T-cell (primary cell): Measurements from ENCODE around the gene DNAJC22. TPM values are rescaled to one million over a fixed set of nuclear protein-coding genes. Genes with fewer than 3 reads are reported as not detected.
A peak's percentile ranks its signal among the peaks of the same experiment; 100 is the strongest.

Source experiments
- ATAC-seq, 4 experiments: fragments of 200-7000 bp in 3 of 4; fragments of 150-1000 bp in 1 of 4; cut with Tn5 transposase; replicated peaks in 1 of 4; 1 replicate in 3 of 4; 2 replicates in 1 of 4; pipeline ENCODE4 v1.10.0; 2021; ENCODE audit warnings: moderate library complexity in 3 of 4, mild to moderate bottlenecking in 2 of 4, moderate number of reproducible peaks in 1 of 4
- CTCF ChIA-PET, 2 donors: fragments of 300-600 bp; sonication (Branson Sonifier 250); formaldehyde crosslinking; loops; one replicate each; lab custom pipeline; 2022; ENCODE audit warnings: antibody characterized with exemption in 2 of 2; lab: Charles Lee
- POLR2A ChIA-PET, 2 donors: fragments of 300-600 bp; sonication (Branson Sonifier 250); formaldehyde crosslinking; loops; one replicate each; lab custom pipeline; 2022; ENCODE audit warnings: antibody characterized with exemption in 2 of 2; lab: Charles Lee
- DNase-seq, 35 experiments: peaks; one replicate each; pipeline versions ENCODE4 v3.0.0 to v3.0.0-alpha.2; 2013 to 2023
- H3K27ac ChIP-seq: one replicate; pipeline ENCODE4 v1.5.1; 2013; ENCODE audit warnings: low read length
- H3K27me3 ChIP-seq, 2 experiments: replicated peaks in 1 of 2; 1 replicate in 1 of 2; 2 replicates in 1 of 2; pipeline versions ENCODE4 v1.6.1 to v1.7.0; 2013; ENCODE audit warnings: low read length in 1 of 2, mixed read lengths in 1 of 2; ENCODE audit not compliant: control insufficient read depth in 2 of 2, insufficient read depth in 2 of 2; ENCODE audit errors: extremely low read depth in 1 of 2
- H3K36me3 ChIP-seq, 2 donors: 1 replicate in 1 of 2; 2 replicates in 1 of 2; pipeline versions ENCODE4 v1.6.1 to v1.7.0; 2013; ENCODE audit warnings: low read length in 1 of 2; ENCODE audit not compliant: control insufficient read depth in 2 of 2, insufficient read depth in 1 of 2; ENCODE audit errors: extremely low read depth in 1 of 2
- H3K4me1 ChIP-seq, 2 experiments: 1 replicate in 1 of 2; 2 replicates in 1 of 2; pipeline versions ENCODE4 v1.6.1 to v1.7.0; 2013; ENCODE audit warnings: low read length in 2 of 2, mixed read lengths in 1 of 2; ENCODE audit not compliant: insufficient read depth in 2 of 2, control insufficient read depth in 1 of 2; ENCODE audit errors: extremely low read depth in 1 of 2
- H3K4me3 ChIP-seq, 2 donors: 1 replicate in 1 of 2; 2 replicates in 1 of 2; pipeline versions ENCODE4 v1.5.1 to v1.7.0; 2013; ENCODE audit warnings: mild to moderate bottlenecking in 2 of 2, low read length in 1 of 2, moderate library complexity in 1 of 2; ENCODE audit not compliant: control insufficient read depth in 1 of 2; ENCODE audit errors: extremely low read depth in 1 of 2
- H3K9me3 ChIP-seq: 2 replicates; pipeline ENCODE4 v1.7.0; 2013
- H3K27ac Mint-ChIP-seq, 2 donors: one replicate each; pipeline ENCODE4 v1.8.0; 2020 to 2021; ENCODE audit warnings: mild to moderate bottlenecking in 2 of 2, mixed read lengths in 2 of 2
- H3K27me3 Mint-ChIP-seq, 2 donors: one replicate each; pipeline ENCODE4 v1.8.0; 2021 to 2022; ENCODE audit warnings: mixed read lengths in 2 of 2
- H3K36me3 Mint-ChIP-seq: one replicate; pipeline ENCODE4 v1.8.0; 2021; ENCODE audit warnings: mixed read lengths
- H3K4me1 Mint-ChIP-seq, 3 donors: one replicate each; pipeline ENCODE4 v1.8.0; 2020 to 2022; ENCODE audit warnings: mixed read lengths in 3 of 3, mild to moderate bottlenecking in 1 of 3
- H3K4me3 Mint-ChIP-seq, 3 donors: one replicate each; pipeline ENCODE4 v1.8.0; 2020 to 2022; ENCODE audit warnings: mild to moderate bottlenecking in 3 of 3, mixed read lengths in 3 of 3, moderate library complexity in 3 of 3
- H3K9me3 Mint-ChIP-seq, 3 donors: one replicate each; pipeline ENCODE4 v1.8.0; 2020 to 2022; ENCODE audit warnings: mixed read lengths in 3 of 3
- WGBS: methylation state at CpG from one replicate; pipeline ENCODE4 v1.1.5; 2013; ENCODE audit warnings: missing lambda C conversion rate; ENCODE audit not compliant: insufficient coverage; 5-methylcytosine and 5-hydroxymethylcytosine counted together
- total RNA-seq, 35 experiments: library from RNA in 6 of 35; stranded (reverse) in 6 of 35; fragments of 120-200 nt in 1 of 35; gene quantifications; one replicate each; pipeline versions ENCODE4 v1.2.1 to v1.2.4 and lab custom pipeline; 2013 to 2026

DNAJC22 gene
- total RNA-seq, 5 donors from 2014 or later (not counting 1 experiment from before 2014, with no cell fraction given) = 0.07 TPM; not detected in 4

GRCh38 chr12:49341777-49342065 lies 5.0 kb upstream of the DNAJC22 start:
- H3K9me3 ChIP-seq = no peaks in the 10 kb centered on the region
- DNase-seq (no peak), ATAC-seq (no peak)
- no peak overlapping the region for H3K27ac Mint-ChIP-seq
- peaks cover 24 to 62% of the 10 kb centered on the region in 2 experiments for H3K4me1 ChIP-seq
- H3K4me3 ChIP-seq = peak overlapping the region in 1 of 2 donors; percentile 48
- H3K9me3 Mint-ChIP-seq = no peaks in the 10 kb centered on the region
- peaks cover 25 to 91% of the 10 kb centered on the region in 2 experiments for H3K27me3 ChIP-seq
- H3K27ac ChIP-seq = no peak overlapping the region
- ChIA-PET CTCF (interaction anchor here (0.5 to 3.5 kb wide), 10 partner anchors 9 to 195 kb away, joined by 3 to 14 read pairs (median 4); partner anchors contain the start of genes SPATS2 (in 1 of the 2) and TROAP (in 1 of the 2)), POLR2A (interaction anchor here in 1 of 2 donors (0.5 kb wide), 1 partner anchor 1340 kb away, joined by 8 read pairs; no protein-coding TSS in a partner anchor)
- WGBS = 29% methylated on average over 21 of the region's 21 CpGs
- peaks cover 44 to 65% of the 10 kb centered on the region in 2 donors for H3K27me3 Mint-ChIP-seq
- H3K4me1 Mint-ChIP-seq = peaks cover 44 to 55% (median 45%) of the 10 kb centered on the region in 3 donors
- H3K36me3 Mint-ChIP-seq = no peaks in the 10 kb centered on the region
- H3K4me3 Mint-ChIP-seq = peak overlapping the region; percentile 17 to 73 (median 39)
- no peaks in the 10 kb centered on the region for H3K36me3 ChIP-seq

DNA sequence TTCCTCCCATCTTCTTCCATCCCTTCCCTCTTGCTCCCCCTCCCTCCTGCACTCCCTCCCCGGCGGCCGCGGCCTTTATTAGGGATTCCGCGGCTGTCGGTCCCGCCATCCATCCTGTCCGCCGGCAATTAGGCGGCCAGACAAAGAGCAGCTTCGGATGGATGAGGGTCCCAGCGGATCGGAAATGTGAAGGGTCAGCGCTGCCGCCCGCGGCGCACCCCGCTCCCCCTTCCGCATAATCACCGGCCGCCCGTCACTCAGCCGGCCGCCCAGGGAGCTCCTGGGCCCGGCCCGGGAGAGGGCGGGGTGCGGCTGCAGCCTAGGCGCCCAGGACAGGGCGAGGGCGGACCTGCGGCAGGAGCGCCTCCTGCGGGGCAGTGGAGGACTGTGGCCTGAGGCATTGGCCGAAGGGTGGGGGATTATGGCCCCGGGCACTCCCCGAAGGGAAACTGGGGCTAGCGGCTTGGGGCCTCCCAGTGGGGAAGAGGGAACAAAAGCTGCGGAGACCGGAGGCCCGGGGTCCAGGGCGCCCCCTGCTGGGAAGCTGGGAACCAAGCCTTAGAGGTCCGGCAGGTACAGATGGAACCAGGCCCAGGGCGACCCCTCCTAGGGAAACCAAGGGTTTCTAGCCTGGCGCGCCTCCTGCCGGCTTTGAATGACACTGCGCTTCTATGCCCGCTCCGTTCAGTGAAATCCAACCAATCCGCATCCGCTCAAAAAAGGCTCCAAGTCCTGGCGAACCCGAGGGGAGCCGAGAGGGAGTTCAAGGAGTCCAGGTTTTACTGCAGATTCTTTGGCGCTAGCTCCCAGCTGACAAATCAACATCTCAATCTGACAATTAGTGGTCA lies 4.4 kb upstream of the DNAJC22 start:
- no peaks in the 10 kb centered on the region for H3K36me3 ChIP-seq
- peaks cover 45 to 55% (median 46%) of the 10 kb centered on the region in 3 donors for H3K4me1 Mint-ChIP-seq
- ChIA-PET CTCF (interaction anchor here (0.6 to 3.5 kb wide), 8 partner anchors 10 to 172 kb away, joined by 3 to 14 read pairs (median 4); partner anchors contain the start of gene TROAP (in 1 of the 2)), POLR2A (interaction anchor here in 1 of 2 donors (0.5 kb wide), 1 partner anchor 1340 kb away, joined by 8 read pairs; no protein-coding TSS in a partner anchor)
- peaks cover 30 to 62% of the 10 kb centered on the region in 2 experiments for H3K4me1 ChIP-seq
- no peaks in the 10 kb centered on the region for H3K9me3 Mint-ChIP-seq
- H3K27me3 ChIP-seq = peaks cover 28 to 91% of the 10 kb centered on the region in 2 experiments
- H3K4me3 ChIP-seq = peak overlapping the region; percentile 48 to 60
- H3K27me3 Mint-ChIP-seq = peaks cover 44 to 65% of the 10 kb centered on the region in 2 donors
- no peak overlapping the region for H3K27ac ChIP-seq
- no peaks in the 10 kb centered on the region for H3K36me3 Mint-ChIP-seq
- no peak overlapping the region for H3K27ac Mint-ChIP-seq
- H3K9me3 ChIP-seq = no peaks in the 10 kb centered on the region
- ATAC-seq = peak; percentile 59 to 71 (median 61)
- peak; percentile 27 to 83 (median 61) for DNase-seq
- 1% methylated on average over 49 of the region's 58 CpGs for WGBS
- H3K4me3 Mint-ChIP-seq = peak overlapping the region; percentile 51 to 73 (median 70)

GRCh38 chr12:49342914-49343731 lies 3.6 kb upstream of the DNAJC22 start:
- no peaks in the 10 kb centered on the region for H3K9me3 ChIP-seq
- H3K27me3 Mint-ChIP-seq = peaks cover 39 to 64% of the 10 kb centered on the region in 2 donors
- ChIA-PET CTCF (interaction anchor here (0.6 to 3.5 kb wide), 9 partner anchors 11 to 171 kb away, joined by 3 to 14 read pairs (median 6); partner anchors contain the start of gene TROAP (in 1 of the 2)), POLR2A (interaction anchor here (0.5 to 0.7 kb wide), 2 partner anchors 184 to 372 kb away, joined by 6 read pairs; partner anchors contain the start of gene WNT10B (in 1 of the 2))
- peak in 1 of 4 experiments; percentile 10 for ATAC-seq
- H3K4me3 Mint-ChIP-seq = peak overlapping the region; percentile 51 to 73 (median 70)
- DNase-seq = peak in 1 of 35 experiments; percentile 45
- peak overlapping the region; percentile 48 to 60 for H3K4me3 ChIP-seq
- H3K4me1 Mint-ChIP-seq = peaks cover 38 to 51% (median 42%) of the 10 kb centered on the region in 3 donors
- no peaks in the 10 kb centered on the region for H3K9me3 Mint-ChIP-seq
- peaks cover 32 to 62% of the 10 kb centered on the region in 2 experiments for H3K4me1 ChIP-seq
- H3K36me3 ChIP-seq = no peaks in the 10 kb centered on the region
- H3K27ac ChIP-seq = no peak overlapping the region
- peaks cover 28 to 91% of the 10 kb centered on the region in 2 experiments for H3K27me3 ChIP-seq
- no peaks in the 10 kb centered on the region for H3K36me3 Mint-ChIP-seq
- WGBS = 2% methylated on average over 26 of the region's 33 CpGs
- H3K27ac Mint-ChIP-seq = peak overlapping the region in 1 of 2 donors; percentile 39

GRCh38 chr12:49344486-49345050 lies 2.1 kb upstream of the DNAJC22 start:
- no peaks in the 10 kb centered on the region for H3K36me3 ChIP-seq
- H3K27ac ChIP-seq = no peak overlapping the region
- no peaks in the 10 kb centered on the region for H3K9me3 ChIP-seq
- H3K27me3 ChIP-seq = peaks cover 25 to 91% of the 10 kb centered on the region in 2 experiments
- no peak overlapping the region for H3K4me3 ChIP-seq
- ATAC-seq (no peak), DNase-seq (no peak)
- CTCF ChIA-PET = interaction anchor here in 1 of 2 donors (3.5 kb wide), 1 partner anchor 12 kb away, joined by 12 read pairs; no protein-coding TSS in a partner anchor
- Mint-ChIP-seq H3K27me3 (peaks cover 32 to 66% of the 10 kb centered on the region in 2 donors), H3K4me3 (peak overlapping the region in 1 of 3 donors; percentile 73), H3K4me1 (peaks cover 38 to 55% (median 45%) of the 10 kb centered on the region in 3 donors), H3K27ac (no peak overlapping the region), H3K36me3 (no peaks in the 10 kb centered on the region), H3K9me3 (no peaks in the 10 kb centered on the region)
- POLR2A ChIA-PET = no interaction called here
- peaks cover 32 to 64% of the 10 kb centered on the region in 2 experiments for H3K4me1 ChIP-seq
- no CpG with 5 or more reads among the region's 15 CpGs for WGBS

- peaks cover 32 to 66% of the 10 kb centered on the region in 2 donors for H3K27me3 Mint-ChIP-seq
- no peaks in the 10 kb centered on the region for H3K9me3 Mint-ChIP-seq
- H3K27me3 ChIP-seq = peaks cover 25 to 91% of the 10 kb centered on the region in 2 experiments
- no peak overlapping the region for H3K27ac ChIP-seq
- peaks cover 32 to 64% of the 10 kb centered on the region in 2 experiments for H3K4me1 ChIP-seq
- H3K4me3 Mint-ChIP-seq = peak overlapping the region; percentile 58 to 80 (median 73)
- H3K36me3 ChIP-seq = no peaks in the 10 kb centered on the region
- no peak for ATAC-seq
- peak overlapping the region; percentile 26 to 71 for H3K4me3 ChIP-seq
- DNase-seq = no peak
- H3K4me1 Mint-ChIP-seq = peaks cover 38 to 55% (median 45%) of the 10 kb centered on the region in 3 donors
- POLR2A ChIA-PET = no interaction called here
- CTCF ChIA-PET = interaction anchor here (0.6 to 3.2 kb wide), 3 partner anchors 15 to 79 kb away, joined by 3 to 20 read pairs (median 5); no protein-coding TSS in a partner anchor
- no peaks in the 10 kb centered on the region for H3K9me3 ChIP-seq
- no peak overlapping the region for H3K27ac Mint-ChIP-seq
- WGBS = 6% methylated on average over 28 of the region's 70 CpGs
- no peaks in the 10 kb centered on the region for H3K36me3 Mint-ChIP-seq
Observed at GRCh38 chr12:49345051-49345824, 1.4 kb upstream of the DNAJC22 start.
